ENCODE results near the gene PTPRN2. TPM values are rescaled to one million over a fixed set of nuclear protein-coding genes. Genes with fewer than 3 reads are reported as not detected.

The PTPRN2 gene
- total and polyA plus RNA-seq, 2 of the 8 experiments (the other 6 are each of a cell fraction or from before 2014, with no cell fraction given): 2.6 to 4.5 TPM

- POLR2A ChIA-PET (ENCODE audit: partially characterized antibody): no interaction called here
- FAIRE-seq: no peak
- Histone ChIP-seq H3K18ac (ENCODE audit: extremely low read depth, low read length) (no peak overlapping the region), H3K27ac (ENCODE audit: low read depth, low read length) (no peak overlapping the region), H2BK12ac (ENCODE audit: low read depth, low read length) (no peak overlapping the region), H3K79me1 (ENCODE audit: low read depth, low read length) (no peaks in the 10 kb centered on the region), H2AFZ (ENCODE audit: low read length) (no peak overlapping the region), H3K79me2 (ENCODE audit: control insufficient read depth in 1 of 2, insufficient read depth in 2 of 2, low read length in 2 of 2) (no peaks in the 10 kb centered on the region), H3K23ac (ENCODE audit: insufficient read length) (no peak overlapping the region), H3K4me1 (replicated peaks in 1 of 4; ENCODE audit: control insufficient read depth in 3 of 4, insufficient read depth in 4 of 4, low read length in 3 of 4) (no peaks in the 10 kb centered on the region), H3K14ac (ENCODE audit: insufficient read length) (no peak overlapping the region), H2BK20ac (ENCODE audit: low read length) (no peak overlapping the region), H3K4me3 (ENCODE audit: extremely low read depth in 1 of 4, insufficient read depth in 2 of 4, low read depth in 3 of 4, low read length in 4 of 4) (no peak overlapping the region), H3K9ac (replicated peaks in 1 of 4; ENCODE audit: extremely low read depth in 1 of 4, low read depth in 3 of 4, low read length in 3 of 4) (no peak overlapping the region), H3K27me3 (replicated peaks in 1 of 4; ENCODE audit: control insufficient read depth in 3 of 4, extremely low read depth in 1 of 4, insufficient read depth in 3 of 4, low read length in 3 of 4) (no peaks in the 10 kb centered on the region), H2BK5ac (ENCODE audit: low read depth, low read length) (no peak overlapping the region), H2BK120ac (replicated peaks; ENCODE audit: low read depth, low read length) (no peak overlapping the region), H3K36me3 (ENCODE audit: control insufficient read depth in 2 of 4, insufficient read depth in 4 of 4, low read length in 3 of 4) (no peaks in the 10 kb centered on the region), H3K56ac (replicated peaks; ENCODE audit: insufficient read length, low read depth, low read length) (no peak overlapping the region), H4K91ac (replicated peaks; ENCODE audit: insufficient read length, low read length) (no peak overlapping the region), H2AK5ac (ENCODE audit: low read depth, low read length) (no peak overlapping the region), H3K4ac (replicated peaks; ENCODE audit: insufficient read length, low read depth, low read length) (no peak overlapping the region), H4K20me1 (replicated peaks in 1 of 2; ENCODE audit: control insufficient read depth in 1 of 2, insufficient read depth in 2 of 2, low read length in 2 of 2) (no peaks in the 10 kb centered on the region), H2BK15ac (ENCODE audit: low read length) (no peak overlapping the region), H3K4me2 (ENCODE audit: insufficient read depth in 1 of 2, low read depth in 2 of 2, low read length in 2 of 2) (no peak overlapping the region), H4K5ac (ENCODE audit: insufficient read length, low read depth, low read length) (no peak overlapping the region), H3K23me2 (ENCODE audit: low read depth, low read length) (no peaks in the 10 kb centered on the region), H3K9me3 (ENCODE audit: insufficient read depth in 2 of 2, low read depth in 1 of 2, low read length in 1 of 2) (peaks cover 17 to 26% of the 10 kb centered on the region in 2 experiments), H4K8ac (ENCODE audit: extremely low read depth, insufficient read depth, low read length) (no peak overlapping the region)
- 92% methylated on average over 7 of the region's 7 CpGs; no CpG with 5 or more reads in 1 of the 2 experiments for WGBS, 2 experiments (ENCODE audit: extremely low coverage in 1 of 2, insufficient coverage in 1 of 2, insufficient read length in 1 of 2, insufficient replicate concordance in 2 of 2, low coverage in 1 of 2, low lambda C conversion rate in 2 of 2, missing lambda C conversion rate in 1 of 2)
- no peak for DNase-seq (ENCODE audit: low read depth in 1 of 2, low spot score in 2 of 2)
- TF ChIP-seq RNF2 (IDR thresholded peaks at IDR 0.05; ENCODE audit: borderline replicate concordance, low read depth, low read length, missing control alignments, poor library complexity, severe bottlenecking) (no peak), YY1 (IDR thresholded peaks at IDR 0.05; ENCODE audit: low read depth, low read length) (no peak)
- CTCF ChIA-PET (ENCODE audit: partially characterized antibody): interaction anchor here (0.8 to 2.9 kb wide), 3 partner anchors 8 to 150 kb away, joined by 3 to 8 read pairs (median 3); no protein-coding TSS in a partner anchor
Measured at GRCh38 chr7:158421361-158421760, 166.3 kb downstream of the PTPRN2 start.

Measured in H1 (cell line).